Kidney (tissue), 14 donors: ENCODE results near the gene MKNK2. TPM values are rescaled to one million over a fixed set of nuclear protein-coding genes. Genes with fewer than 3 reads are reported as not detected.

Source experiments
- DNase-seq, 5 donors: peaks; one replicate each; pipeline ENCODE4 v3.0.0-alpha.2; 2013 to 2020
- FAIRE-seq: peaks from 2 replicates; lab custom pipeline; 2012; peaks lifted over from hg19 to GRCh38; lab: Jason Lieb, UNC
- H3K27ac ChIP-seq, 2 donors: one replicate each; pipeline ENCODE4 v1.7.0; 2013; ENCODE audit warnings: low read depth in 2 of 2, low read length in 2 of 2, inconsistent platforms in 1 of 2
- H3K27me3 ChIP-seq: one replicate; pipeline ENCODE4 v1.7.1; 2013; ENCODE audit warnings: low read length, inconsistent platforms; ENCODE audit not compliant: control insufficient read depth, insufficient read depth
- H3K36me3 ChIP-seq, 3 donors: one replicate each; pipeline versions ENCODE4 v1.7.0 to v1.7.1; 2013; ENCODE audit warnings: low read length in 3 of 3, control low read depth in 1 of 3, inconsistent platforms in 1 of 3; ENCODE audit not compliant: insufficient read depth in 3 of 3, control insufficient read depth in 2 of 3
- H3K4me1 ChIP-seq, 3 donors: one replicate each; pipeline versions ENCODE4 v1.7.0 to v1.7.1; 2013; ENCODE audit warnings: low read length in 3 of 3, inconsistent platforms in 1 of 3, low read depth in 1 of 3; ENCODE audit not compliant: control insufficient read depth in 2 of 3, insufficient read depth in 2 of 3
- H3K4me3 ChIP-seq, 3 donors: one replicate each; pipeline versions ENCODE4 v1.7.0 to v1.8.1; 2013; ENCODE audit warnings: low read length in 3 of 3, control low read depth in 1 of 3, inconsistent platforms in 1 of 3
- H3K9ac ChIP-seq, 3 donors: one replicate each; pipeline versions ENCODE4 v1.7.0 to v1.7.1; 2013; ENCODE audit warnings: low read length in 3 of 3, control low read depth in 1 of 3, inconsistent platforms in 1 of 3
- H3K9me3 ChIP-seq, 3 donors: one replicate each; pipeline versions ENCODE4 v1.7.0 to v1.7.1; 2013; ENCODE audit warnings: low read length in 3 of 3, control low read depth in 1 of 3, inconsistent platforms in 1 of 3; ENCODE audit not compliant: control insufficient read depth in 2 of 3, insufficient read depth in 1 of 3
- intact Hi-C: fragments of 100-400 bp; cut with DNase I; formaldehyde crosslinking; loops from one replicate; pipeline ENCODE4 v1.11.1; 2022
- polyA plus RNA-seq: library from polyadenylated mRNA; stranded (reverse); fragments of 350-450 nt; fragmentation: Illumina TruSeq; extraction: RNeasy Lipid Tissue Mini Kit (QIAGEN cat#74804); gene quantifications from one replicate; pipeline ENCODE4 v1.2.3, GENCODE V29; 2014; ENCODE audit warnings: low read depth, low replicate concordance; ENCODE audit not compliant: insufficient read depth
- total RNA-seq: library from RNA; stranded (reverse); fragmentation: NEBNext Ultra II Directional; extraction: Animal tissue kit (Norgen Biotek cat#: 25700); gene quantifications from one replicate; pipeline ENCODE4 v1.2.1, GENCODE V29; 2021
- TF ChIP-seq, protein P1 (sequence below): IDR thresholded peaks from 3 replicates; pipeline ENCODE4 v1.5.1; 2012; ENCODE audit warnings: mild to moderate bottlenecking, moderate library complexity, borderline replicate concordance; ENCODE audit not compliant: insufficient read depth; ENCODE audit errors: extremely low read depth
- donor health status: control.
- donor health status: control.
- donor health status: control.
- donor health status: control.
- donor health status: control.
- donor health status: DM: yes; HTN: yes; CAD: no.
- donor health status: Normal renal cell carcinoma (clear cell type).

The MKNK2 gene
- total and polyA plus RNA-seq, 2 donors from 2014 or later = 67.2 to 190 TPM

DNA sequence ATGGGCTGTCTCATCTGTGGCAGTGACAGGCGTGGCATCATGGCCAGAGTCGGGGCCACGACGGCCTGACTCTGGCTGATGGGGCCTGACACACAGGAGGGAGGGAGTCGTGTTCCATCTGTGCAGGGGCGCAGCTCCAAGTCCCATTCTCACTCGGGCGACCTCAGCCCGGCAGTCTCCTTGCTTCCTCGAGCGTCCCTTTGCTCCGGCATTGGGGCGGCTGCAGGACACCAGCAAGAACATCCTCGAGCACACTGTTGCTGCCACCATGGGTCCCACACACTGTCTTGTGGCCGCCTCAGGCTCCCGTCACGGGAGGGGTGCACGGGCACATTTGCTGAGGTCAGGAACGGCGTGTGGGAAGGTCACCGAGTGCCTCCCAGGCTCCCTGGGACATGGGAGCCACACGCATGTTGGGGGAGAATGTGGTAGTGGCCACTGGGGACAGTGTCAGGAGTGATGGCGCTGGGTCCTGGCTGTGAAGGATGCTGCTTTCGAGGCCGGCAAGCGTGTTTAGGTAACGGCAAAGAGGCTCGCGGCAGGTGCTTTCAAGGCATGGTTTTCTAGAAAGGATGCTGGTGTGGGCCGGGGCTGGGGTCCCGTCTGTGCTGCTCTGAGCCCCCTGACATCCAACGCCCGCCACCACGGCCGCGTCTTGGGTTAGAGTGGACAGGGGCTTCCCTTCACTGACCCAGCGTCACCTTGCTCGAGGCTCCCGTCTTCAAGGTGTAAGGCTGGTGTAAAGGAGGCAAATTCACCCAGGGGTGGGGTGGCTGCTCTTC, 49.1 kb upstream of the MKNK2 start:
- no peak overlapping the region for H3K27ac ChIP-seq
- FAIRE-seq = no peak
- TF ChIP-seq, protein P1, sequence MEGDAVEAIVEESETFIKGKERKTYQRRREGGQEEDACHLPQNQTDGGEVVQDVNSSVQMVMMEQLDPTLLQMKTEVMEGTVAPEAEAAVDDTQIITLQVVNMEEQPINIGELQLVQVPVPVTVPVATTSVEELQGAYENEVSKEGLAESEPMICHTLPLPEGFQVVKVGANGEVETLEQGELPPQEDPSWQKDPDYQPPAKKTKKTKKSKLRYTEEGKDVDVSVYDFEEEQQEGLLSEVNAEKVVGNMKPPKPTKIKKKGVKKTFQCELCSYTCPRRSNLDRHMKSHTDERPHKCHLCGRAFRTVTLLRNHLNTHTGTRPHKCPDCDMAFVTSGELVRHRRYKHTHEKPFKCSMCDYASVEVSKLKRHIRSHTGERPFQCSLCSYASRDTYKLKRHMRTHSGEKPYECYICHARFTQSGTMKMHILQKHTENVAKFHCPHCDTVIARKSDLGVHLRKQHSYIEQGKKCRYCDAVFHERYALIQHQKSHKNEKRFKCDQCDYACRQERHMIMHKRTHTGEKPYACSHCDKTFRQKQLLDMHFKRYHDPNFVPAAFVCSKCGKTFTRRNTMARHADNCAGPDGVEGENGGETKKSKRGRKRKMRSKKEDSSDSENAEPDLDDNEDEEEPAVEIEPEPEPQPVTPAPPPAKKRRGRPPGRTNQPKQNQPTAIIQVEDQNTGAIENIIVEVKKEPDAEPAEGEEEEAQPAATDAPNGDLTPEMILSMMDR = no peak
- H3K9me3 ChIP-seq = no peaks in the 10 kb centered on the region
- no peak overlapping the region for H3K4me3 ChIP-seq
- H3K36me3 ChIP-seq = peaks cover 0 to 17% (median 6%) of the 10 kb centered on the region in 3 donors
- no peaks in the 10 kb centered on the region for H3K27me3 ChIP-seq
- peaks cover 0 to 8% (median 8%) of the 10 kb centered on the region in 3 donors for H3K4me1 ChIP-seq
- H3K9ac ChIP-seq = no peak overlapping the region
- DNase-seq = no peak
- intact Hi-C loops = no loop called here

DNA sequence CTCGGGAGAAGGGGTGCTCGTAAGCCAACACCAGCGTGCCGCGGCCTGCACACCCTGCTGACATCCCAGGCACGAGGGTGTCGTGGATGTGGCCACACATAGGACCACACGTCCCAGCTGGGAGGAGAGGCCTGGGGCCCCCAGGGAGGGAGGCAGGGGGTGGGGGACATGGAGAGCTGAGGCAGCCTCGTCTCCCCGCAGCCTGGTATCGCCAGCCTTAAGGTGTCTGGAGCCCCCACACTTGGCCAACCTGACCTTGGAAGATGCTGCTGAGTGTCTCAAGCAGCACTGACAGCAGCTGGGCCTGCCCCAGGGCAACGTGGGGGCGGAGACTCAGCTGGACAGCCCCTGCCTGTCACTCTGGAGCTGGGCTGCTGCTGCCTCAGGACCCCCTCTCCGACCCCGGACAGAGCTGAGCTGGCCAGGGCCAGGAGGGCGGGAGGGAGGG, 48.0 kb upstream of the MKNK2 start:
- H3K4me3 ChIP-seq = no peak overlapping the region
- TF ChIP-seq, protein P1 = no peak
- DNase-seq (no peak), FAIRE-seq (no peak)
- H3K9ac ChIP-seq = no peak overlapping the region
- H3K36me3 ChIP-seq = peaks cover 0 to 17% (median 6%) of the 10 kb centered on the region in 3 donors
- no peak overlapping the region for H3K27ac ChIP-seq
- intact Hi-C loops = no loop called here
- H3K9me3 ChIP-seq = no peaks in the 10 kb centered on the region
- H3K4me1 ChIP-seq = peaks cover 0 to 15% (median 8%) of the 10 kb centered on the region in 3 donors
- H3K27me3 ChIP-seq = no peaks in the 10 kb centered on the region

DNA sequence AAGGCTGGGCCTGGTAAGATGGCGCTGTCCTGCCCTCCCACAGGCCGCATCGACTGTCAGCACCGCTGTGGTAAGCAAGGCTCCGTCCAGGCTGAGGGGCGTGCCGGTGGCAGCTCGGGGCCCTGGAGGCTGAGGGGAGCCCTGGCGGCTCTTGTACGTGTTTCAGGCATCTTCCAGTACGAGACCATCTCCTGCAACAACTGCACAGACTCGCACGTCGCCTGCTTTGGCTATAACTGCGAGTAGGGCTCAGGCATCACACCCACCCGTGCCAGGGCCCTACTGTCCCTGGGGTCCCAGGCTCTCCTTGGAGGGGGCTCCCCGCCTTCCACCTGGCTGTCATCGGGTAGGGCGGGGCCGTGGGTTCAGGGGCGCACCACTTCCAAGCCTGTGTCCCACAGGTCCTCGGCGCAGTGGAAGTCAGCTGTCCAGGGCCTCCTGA, 46.9 kb upstream of the MKNK2 start:
- no peak for FAIRE-seq
- H3K36me3 ChIP-seq = peaks cover 0 to 17% (median 6%) of the 10 kb centered on the region in 3 donors
- TF ChIP-seq, protein P1 = no peak
- DNase-seq = peak in 1 of 5 donors; percentile 71
- no peak overlapping the region for H3K9ac ChIP-seq
- H3K4me1 ChIP-seq = peaks cover 0 to 15% (median 8%) of the 10 kb centered on the region in 3 donors
- no peaks in the 10 kb centered on the region for H3K27me3 ChIP-seq
- H3K9me3 ChIP-seq = no peaks in the 10 kb centered on the region
- H3K4me3 ChIP-seq = no peak overlapping the region
- intact Hi-C loops = no loop called here
- H3K27ac ChIP-seq = no peak overlapping the region
